Measurements from ENCODE around the gene COL4A4.

- TF ChIP-seq TAF1 (IDR thresholded peaks at IDR 0.05; ENCODE audit: borderline replicate concordance, insufficient read depth, low read length) (no peak), POLR2AphosphoS5 (IDR thresholded peaks at IDR 0.05; ENCODE audit: low read depth, low read length) (no peak), REST (IDR thresholded peaks at IDR 0.05; ENCODE audit: insufficient read depth in 1 of 2, low read depth in 2 of 2, low read length in 2 of 2) (no peak), SIN3A (IDR thresholded peaks at IDR 0.05; ENCODE audit: borderline replicate concordance, insufficient read depth, low read length) (no peak), FOXP2 (optimal IDR thresholded peaks at IDR 0.05; ENCODE audit: borderline replicate concordance, extremely low read depth, extremely low read length, insufficient read depth) (no peak)
Measured at GRCh38 chr2:227010433-227010832, 153.6 kb downstream of the COL4A4 start.
